Measurements from ENCODE around the gene MINDY1. TPM values are rescaled to one million over a fixed set of nuclear protein-coding genes. Genes with fewer than 3 reads are reported as not detected.

Gene MINDY1
- total and polyA plus RNA-seq, 7 donors, result 15.6 to 51.8 (median 25.5) TPM

- H3K27ac ChIP-seq, result no peak overlapping the region
- no peak for DNase-seq
- H3K27me3 ChIP-seq, result no peaks in the 10 kb centered on the region
- TF ChIP-seq POLR2AphosphoS5 (IDR thresholded peaks at IDR 0.05) (no peak), CTCF (IDR thresholded peaks at IDR 0.05) (no peak), EP300 (IDR thresholded peaks at IDR 0.05) (no peak)
- no peaks in the 10 kb centered on the region for H3K36me3 ChIP-seq
- H3K4me3 ChIP-seq, result no peak overlapping the region
- H3K9me3 ChIP-seq, result no peaks in the 10 kb centered on the region
- 90 to 95% methylated on average over 3 of the region's 3 CpGs for WGBS, 2 donors
- intact Hi-C loops (cut with DNase I), result no loop called here
- H3K4me1 ChIP-seq, result peaks cover 0 to 62% (median 49%) of the 10 kb centered on the region in 4 donors
These were observed 3.6 kb upstream of the MINDY1 start for GRCh38 chr1:151010346-151010726.

- 94 to 96% methylated on average over 8 of the region's 8 CpGs for WGBS, 2 donors
- H3K27me3 ChIP-seq, result no peaks in the 10 kb centered on the region
- no peak for TF ChIP-seq POLR2A (IDR thresholded peaks at IDR 0.05)
- TF ChIP-seq POLR2AphosphoS5 (IDR thresholded peaks at IDR 0.05), result no peak
- no peak for TF ChIP-seq CTCF (IDR thresholded peaks at IDR 0.05)
- TF ChIP-seq EP300 (IDR thresholded peaks at IDR 0.05), result no peak
- intact Hi-C loops (cut with DNase I), result no loop called here
- DNase-seq, result no peak
- no peak overlapping the region for H3K4me3 ChIP-seq
- peaks cover 0 to 67% (median 54%) of the 10 kb centered on the region in 4 donors for H3K4me1 ChIP-seq
- H3K27ac ChIP-seq, result peak overlapping the region; percentile 85 to 93 (median 88)
- no peaks in the 10 kb centered on the region for H3K36me3 ChIP-seq
- no peaks in the 10 kb centered on the region for H3K9me3 ChIP-seq
These were observed 3.1 kb upstream of the MINDY1 start for GRCh38 chr1:151009674-151010345.

- peaks cover 0 to 73% (median 58%) of the 10 kb centered on the region in 4 donors for H3K4me1 ChIP-seq
- no peak for DNase-seq
- H3K9me3 ChIP-seq, result no peaks in the 10 kb centered on the region
- TF ChIP-seq POLR2A (IDR thresholded peaks at IDR 0.05), result no peak
- TF ChIP-seq CTCF (IDR thresholded peaks at IDR 0.05), result no peak
- no peak for TF ChIP-seq POLR2AphosphoS5 (IDR thresholded peaks at IDR 0.05)
- TF ChIP-seq EP300 (IDR thresholded peaks at IDR 0.05), result no peak
- intact Hi-C loops (cut with DNase I), result no loop called here
- no peaks in the 10 kb centered on the region for H3K27me3 ChIP-seq
- H3K4me3 ChIP-seq, result peak overlapping the region; percentile 70 to 84 (median 82)
- WGBS, 2 donors, result 24 to 61% methylated on average over 3 of the region's 3 CpGs
- H3K36me3 ChIP-seq, result no peaks in the 10 kb centered on the region
- peak overlapping the region; percentile 85 to 93 (median 88) for H3K27ac ChIP-seq
These were observed 2.5 kb upstream of the MINDY1 start for GRCh38 chr1:151009206-151009587.

GRCh38 chr1:151008244-151009205 is 1.8 kb upstream of the MINDY1 start, which contains the start of gene PRUNE1:
TSS of gene PRUNE1 (plus strand) at chr1:151008449. CDS start at chr1:151008633, 184 bp downstream.
- TF ChIP-seq EP300 (IDR thresholded peaks at IDR 0.05) (peak in 1 of 4 donors; percentile 48), CTCF (IDR thresholded peaks at IDR 0.05) (no peak), POLR2AphosphoS5 (IDR thresholded peaks at IDR 0.05) (peak; percentile 74 to 87 (median 84)), POLR2A (IDR thresholded peaks at IDR 0.05) (peak; percentile 17 to 37)
- peak; percentile 98 for DNase-seq
- Histone ChIP-seq H3K27ac (peak within 1 kb of the TSS; percentile 85 to 93 (median 88)), H3K27me3 (no peaks in the 10 kb centered on the region), H3K4me1 (peaks cover 0 to 73% (median 58%) of the 10 kb centered on the region in 4 donors), H3K4me3 (peak within 1 kb of the TSS; percentile 70 to 84 (median 82)), H3K36me3 (no peaks in the 10 kb centered on the region), H3K9me3 (no peaks in the 10 kb centered on the region)
- 0 to 1% methylated on average over 69 of the region's 69 CpGs for WGBS, 2 donors
- intact Hi-C loops (cut with DNase I), result no loop called here

All from sigmoid colon (tissue), 7 donors.